Tibial artery (tissue), 4 donors: Measurements from ENCODE around the gene STMN3.
A peak's percentile ranks its signal among the peaks of the same experiment; 100 is the strongest.

Experiments used
- DNase-seq, 2 donors: peaks; one replicate each; pipeline ENCODE4 v3.0.0-alpha.2; 2019
- H3K27ac ChIP-seq, 2 donors: fragments of 200-600 bp; sonication (generic) in 1 of 2; 1 replicate in 1 of 2; 2 replicates in 1 of 2; pipeline ENCODE4 v1.5.1; 2018 to 2019; ENCODE audit warnings: mild to moderate bottlenecking in 1 of 2
- H3K27me3 ChIP-seq, 2 donors: fragments of 200-600 bp; sonication (generic) in 1 of 2; one replicate each; pipeline versions ENCODE4 v1.5.1 to v1.6.0; 2016 to 2019
- H3K36me3 ChIP-seq, 3 donors: fragments of 200-600 bp; sonication (generic) in 2 of 3; one replicate each; pipeline ENCODE4 v1.5.1; 2016 to 2019; ENCODE audit warnings: mild to moderate bottlenecking in 2 of 3
- H3K4me1 ChIP-seq, 4 donors: fragments of 200-600 bp; sonication (generic) in 2 of 4; 1 replicate in 3 of 4; 2 replicates in 1 of 4; pipeline ENCODE4 v1.5.1; 2016 to 2019
- H3K4me3 ChIP-seq, 2 donors: fragments of 200-600 bp; sonication (generic) in 1 of 2; 1 replicate in 1 of 2; 2 replicates in 1 of 2; pipeline ENCODE4 v1.5.1; 2018 to 2019; ENCODE audit warnings: mild to moderate bottlenecking in 2 of 2
- H3K9me3 ChIP-seq, 3 donors: fragments of 200-600 bp; sonication (generic) in 1 of 3; one replicate each; pipeline ENCODE4 v1.5.1; 2016 to 2019
- CTCF ChIP-seq, 2 experiments: fragments of 200-600 bp in 1 of 2; fragments of 450-650 bp in 1 of 2; IDR thresholded peaks; one replicate each; pipeline ENCODE4 v1.5.1; 2017 to 2019; ENCODE audit warnings: antibody characterized with exemption in 2 of 2, mild to moderate bottlenecking in 1 of 2, moderate library complexity in 1 of 2
- intact Hi-C: fragments of 100-400 bp; cut with DNase I; formaldehyde crosslinking; loops from one replicate; pipeline ENCODE4 v1.15.0; 2023; ENCODE audit warnings: low total_unique reads

The STMN3 gene

GRCh38 chr20:63681609-63682142 is 28.5 kb upstream of the STMN3 start:
- TF ChIP-seq CTCF (IDR thresholded peaks at IDR 0.05), result no peak
- Histone ChIP-seq H3K9me3 (no peaks in the 10 kb centered on the region), H3K4me3 (no peak overlapping the region), H3K27me3 (no peaks in the 10 kb centered on the region), H3K4me1 (peaks cover 6 to 33% (median 29%) of the 10 kb centered on the region in 4 donors), H3K27ac (peak overlapping the region; percentile 69 to 90), H3K36me3 (peaks cover 4 to 42% (median 22%) of the 10 kb centered on the region in 3 donors)
- intact Hi-C loops, result no loop called here
- DNase-seq, result no peak

GRCh38 chr20:63680857-63681608 is 27.8 kb upstream of the STMN3 start:
- Histone ChIP-seq H3K36me3 (peaks cover 4 to 43% (median 28%) of the 10 kb centered on the region in 3 donors), H3K4me3 (no peak overlapping the region), H3K27me3 (no peaks in the 10 kb centered on the region), H3K27ac (peak overlapping the region; percentile 69 to 90), H3K4me1 (peaks cover 6 to 26% (median 22%) of the 10 kb centered on the region in 4 donors), H3K9me3 (no peaks in the 10 kb centered on the region)
- DNase-seq, result no peak
- intact Hi-C loops, result no loop called here
- TF ChIP-seq CTCF (IDR thresholded peaks at IDR 0.05), result no peak

- peaks cover 6 to 25% (median 22%) of the 10 kb centered on the region in 4 donors for H3K4me1 ChIP-seq
- H3K27me3 ChIP-seq, result no peaks in the 10 kb centered on the region
- intact Hi-C loops, result no loop called here
- DNase-seq, result no peak
- no peak overlapping the region for H3K4me3 ChIP-seq
- TF ChIP-seq CTCF (IDR thresholded peaks at IDR 0.05), result no peak
- no peaks in the 10 kb centered on the region for H3K9me3 ChIP-seq
- peak overlapping the region; percentile 36 to 90 for H3K27ac ChIP-seq
- H3K36me3 ChIP-seq, result peaks cover 4 to 49% (median 34%) of the 10 kb centered on the region in 3 donors
Measured at GRCh38 chr20:63680427-63680826, 27.2 kb upstream of the STMN3 start.

DNA sequence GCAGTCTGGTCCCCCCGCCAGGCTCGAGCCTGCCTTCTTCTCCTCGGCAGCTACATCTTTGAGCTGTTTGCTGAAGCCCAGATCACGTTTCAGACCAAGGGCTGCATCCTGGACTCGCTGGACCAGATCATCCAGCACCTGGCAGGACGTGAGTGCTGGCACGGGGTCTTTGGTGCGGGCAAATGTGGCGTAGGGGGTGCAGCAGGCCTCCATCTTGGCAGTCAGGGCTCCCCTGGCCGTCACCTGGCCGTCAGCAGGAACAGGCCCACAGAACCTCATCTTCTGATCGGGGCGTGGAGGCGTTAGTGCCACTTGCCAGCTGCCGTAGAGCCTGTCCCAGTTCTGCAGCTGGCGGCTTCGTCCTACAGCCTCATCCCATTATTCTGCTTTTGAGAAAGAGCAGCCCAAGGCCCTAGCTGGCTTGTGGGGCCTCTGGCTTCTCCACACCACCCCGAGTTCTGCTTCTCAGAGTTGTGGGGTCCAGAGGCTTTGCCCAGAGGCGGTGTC is 26.6 kb upstream of the STMN3 start:
- Histone ChIP-seq H3K27me3 (no peaks in the 10 kb centered on the region), H3K9me3 (no peaks in the 10 kb centered on the region), H3K36me3 (peaks cover 4 to 54% (median 39%) of the 10 kb centered on the region in 3 donors), H3K27ac (no peak overlapping the region), H3K4me1 (peaks cover 6 to 25% (median 22%) of the 10 kb centered on the region in 4 donors), H3K4me3 (no peak overlapping the region)
- intact Hi-C loops, result no loop called here
- no peak for TF ChIP-seq CTCF (IDR thresholded peaks at IDR 0.05)
- no peak for DNase-seq

GRCh38 chr20:63678667-63679465 is 25.6 kb upstream of the STMN3 start:
- Histone ChIP-seq H3K4me3 (no peak overlapping the region), H3K27me3 (no peaks in the 10 kb centered on the region), H3K36me3 (peaks cover 9 to 64% (median 47%) of the 10 kb centered on the region in 3 donors), H3K4me1 (peaks cover 6 to 25% (median 22%) of the 10 kb centered on the region in 4 donors), H3K27ac (no peak overlapping the region), H3K9me3 (no peaks in the 10 kb centered on the region)
- no peak for DNase-seq
- intact Hi-C loops, result no loop called here
- no peak for TF ChIP-seq CTCF (IDR thresholded peaks at IDR 0.05)
